ENCODE measurements around the gene UNC119B. TPM values are rescaled to one million over a fixed set of nuclear protein-coding genes. Genes with fewer than 3 reads are reported as not detected.

UNC119B gene
- total and polyA plus RNA-seq, 7 donors: 4.3 to 10.9 (median 8.2) TPM

DNA sequence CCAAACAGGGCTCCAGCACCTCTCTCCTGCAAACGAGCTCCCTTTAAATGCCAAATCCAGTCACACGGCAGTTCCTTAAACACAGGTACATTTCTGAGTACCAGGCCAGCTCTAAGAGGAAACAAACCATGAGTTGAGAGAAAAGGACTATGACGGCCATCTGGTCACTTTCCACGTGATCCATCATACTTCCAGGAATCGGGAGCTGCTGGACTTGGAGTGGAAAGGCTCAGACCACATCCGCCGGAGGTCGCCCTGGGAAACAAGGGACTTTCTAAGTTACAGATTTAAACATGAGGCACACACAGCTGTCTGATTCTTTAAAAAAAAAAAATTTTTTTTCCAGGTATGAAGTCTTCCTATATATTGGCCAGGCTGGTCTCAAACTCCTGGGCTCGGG, 54.6 kb downstream of the UNC119B start:
- TF ChIP-seq, protein P1, sequence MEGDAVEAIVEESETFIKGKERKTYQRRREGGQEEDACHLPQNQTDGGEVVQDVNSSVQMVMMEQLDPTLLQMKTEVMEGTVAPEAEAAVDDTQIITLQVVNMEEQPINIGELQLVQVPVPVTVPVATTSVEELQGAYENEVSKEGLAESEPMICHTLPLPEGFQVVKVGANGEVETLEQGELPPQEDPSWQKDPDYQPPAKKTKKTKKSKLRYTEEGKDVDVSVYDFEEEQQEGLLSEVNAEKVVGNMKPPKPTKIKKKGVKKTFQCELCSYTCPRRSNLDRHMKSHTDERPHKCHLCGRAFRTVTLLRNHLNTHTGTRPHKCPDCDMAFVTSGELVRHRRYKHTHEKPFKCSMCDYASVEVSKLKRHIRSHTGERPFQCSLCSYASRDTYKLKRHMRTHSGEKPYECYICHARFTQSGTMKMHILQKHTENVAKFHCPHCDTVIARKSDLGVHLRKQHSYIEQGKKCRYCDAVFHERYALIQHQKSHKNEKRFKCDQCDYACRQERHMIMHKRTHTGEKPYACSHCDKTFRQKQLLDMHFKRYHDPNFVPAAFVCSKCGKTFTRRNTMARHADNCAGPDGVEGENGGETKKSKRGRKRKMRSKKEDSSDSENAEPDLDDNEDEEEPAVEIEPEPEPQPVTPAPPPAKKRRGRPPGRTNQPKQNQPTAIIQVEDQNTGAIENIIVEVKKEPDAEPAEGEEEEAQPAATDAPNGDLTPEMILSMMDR (IDR thresholded peaks at IDR 0.05): no peak
- 69 to 85% (median 78%) methylated on average over 9 of the region's 9 CpGs for WGBS, 3 donors
- Histone ChIP-seq H3K4me1 (peaks cover 25% of the 10 kb centered on the region), H3K9me3 (no peaks in the 10 kb centered on the region), H3K27ac (peak overlapping the region; percentile 30), H3K4me3 (no peak overlapping the region), H3K36me3 (ENCODE audit: insufficient read depth in 1 of 2, low read depth in 1 of 2) (peaks cover 9 to 69% of the 10 kb centered on the region in 2 donors), H3K27me3 (ENCODE audit: insufficient read depth in 3 of 3, low read length in 2 of 3) (no peaks in the 10 kb centered on the region)
- DNase-seq: no peak
- no peak for ATAC-seq
- intact Hi-C loops (cut with DNase I): loop anchor here in 1 of 2 donors (10.0 kb wide), 1 partner anchor 70 kb away; no protein-coding TSS in a partner anchor

DNA sequence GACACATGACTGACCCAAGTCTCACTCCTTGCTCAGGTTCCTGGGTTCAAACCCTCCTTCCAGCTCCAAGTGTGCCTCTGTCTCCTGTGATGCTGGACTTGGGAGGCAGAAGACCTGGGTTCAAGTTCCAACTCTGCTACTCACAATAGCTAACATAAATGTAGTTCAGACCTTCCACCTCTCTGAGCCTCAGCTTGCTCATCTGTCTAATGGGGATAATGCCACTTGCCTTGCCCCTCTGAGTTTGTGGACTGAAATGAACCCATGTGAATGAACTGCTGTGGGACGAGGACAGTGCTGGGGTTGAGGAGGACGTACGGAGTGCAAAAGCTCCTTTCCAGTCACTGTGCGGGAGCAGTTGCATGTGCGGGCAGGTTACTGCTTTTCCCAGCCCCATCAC, 56.3 kb downstream of the UNC119B start:
- intact Hi-C loops (cut with DNase I): loop anchor here in 1 of 2 donors (10.0 kb wide), 1 partner anchor 68 kb away; no protein-coding TSS in a partner anchor
- Histone ChIP-seq H3K4me3 (no peak overlapping the region), H3K27me3 (ENCODE audit: insufficient read depth in 3 of 3, low read length in 2 of 3) (no peaks in the 10 kb centered on the region), H3K9me3 (no peaks in the 10 kb centered on the region), H3K27ac (no peak overlapping the region), H3K36me3 (ENCODE audit: insufficient read depth in 1 of 2, low read depth in 1 of 2) (peaks cover 9 to 79% of the 10 kb centered on the region in 2 donors), H3K4me1 (peaks cover 10% of the 10 kb centered on the region)
- TF ChIP-seq, protein P1 (IDR thresholded peaks at IDR 0.05): no peak
- DNase-seq (no peak), ATAC-seq (no peak)
- WGBS, 3 donors: 77 to 91% (median 88%) methylated on average over 5 of the region's 5 CpGs

DNA sequence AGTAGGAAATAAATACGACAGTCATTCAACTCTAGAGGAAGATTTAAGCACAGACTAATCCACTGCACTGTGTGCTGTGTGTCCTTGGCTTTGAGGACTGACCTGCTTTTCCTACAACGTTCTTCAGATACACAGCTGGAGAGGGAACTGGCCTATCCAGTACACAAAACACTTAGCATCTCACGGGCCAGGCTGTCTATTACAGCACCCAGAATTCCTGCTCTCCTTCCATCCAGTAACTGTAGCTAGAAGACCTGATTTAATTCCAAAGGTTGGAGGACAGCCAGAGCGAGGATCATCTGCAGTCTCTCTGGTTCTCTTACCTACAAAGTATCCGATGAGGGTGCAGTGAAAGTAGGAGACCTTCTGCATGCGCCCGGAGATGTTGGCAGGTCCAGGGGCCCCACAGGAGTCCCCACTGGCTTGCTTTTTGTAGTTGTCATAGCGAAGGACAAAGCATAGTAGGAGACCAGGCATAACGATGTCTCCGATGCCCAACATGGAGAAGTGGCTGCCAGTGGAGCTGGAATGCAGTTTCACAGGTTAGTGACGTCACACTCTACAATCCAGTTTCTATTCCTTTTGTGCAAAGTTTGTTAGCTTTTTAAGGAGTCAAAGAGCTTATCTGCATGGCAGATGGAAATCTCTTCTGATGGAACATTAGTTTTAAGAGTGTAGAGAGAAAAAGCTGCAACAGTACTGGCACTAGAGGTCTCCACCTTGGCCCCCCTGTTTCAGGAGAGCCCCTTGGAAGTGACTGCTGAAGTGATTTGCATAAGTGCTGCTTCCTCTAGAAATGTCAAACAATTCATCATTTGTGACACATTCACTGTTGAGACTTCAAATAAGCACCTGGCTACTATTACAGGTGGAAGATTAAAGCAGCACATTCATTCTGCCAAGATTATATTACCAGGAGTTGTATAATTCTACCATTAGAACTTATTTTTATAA, 57.1 kb downstream of the UNC119B start:
- ATAC-seq: peak in 1 of 4 donors; percentile 20
- no peaks in the 10 kb centered on the region for H3K27me3 ChIP-seq (ENCODE audit: insufficient read depth in 3 of 3, low read length in 2 of 3)
- intact Hi-C loops (cut with DNase I): loop anchor here in 1 of 2 donors (10.0 kb wide), 1 partner anchor 67 kb away; no protein-coding TSS in a partner anchor
- H3K27ac ChIP-seq: no peak overlapping the region
- H3K4me3 ChIP-seq: no peak overlapping the region
- peaks cover 2% of the 10 kb centered on the region for H3K4me1 ChIP-seq
- 67 to 81% (median 72%) methylated on average over 11 of the region's 11 CpGs for WGBS, 3 donors
- DNase-seq: no peak
- TF ChIP-seq, protein P1 (IDR thresholded peaks at IDR 0.05): no peak
- H3K9me3 ChIP-seq: no peaks in the 10 kb centered on the region
- H3K36me3 ChIP-seq (ENCODE audit: insufficient read depth in 1 of 2, low read depth in 1 of 2): peaks cover 9 to 83% of the 10 kb centered on the region in 2 donors

- H3K4me1 ChIP-seq: peaks cover 23% of the 10 kb centered on the region
- TF ChIP-seq, protein P1 (IDR thresholded peaks at IDR 0.05): no peak
- H3K4me3 ChIP-seq: no peak overlapping the region
- DNase-seq (no peak), ATAC-seq (no peak)
- no peaks in the 10 kb centered on the region for H3K27me3 ChIP-seq (ENCODE audit: insufficient read depth in 3 of 3, low read length in 2 of 3)
- intact Hi-C loops (cut with DNase I): no loop called here
- H3K9me3 ChIP-seq: no peaks in the 10 kb centered on the region
- 84 to 86% (median 84%) methylated on average over 11 of the region's 11 CpGs for WGBS, 3 donors
- no peak overlapping the region for H3K27ac ChIP-seq
- H3K36me3 ChIP-seq (ENCODE audit: insufficient read depth in 1 of 2, low read depth in 1 of 2): peaks cover 6 to 57% of the 10 kb centered on the region in 2 donors
These were observed 60.8 kb downstream of the UNC119B start for GRCh38 chr12:120771097-120771496.

Other genes with a start within 250 kb of the UNC119B start
- gene SRSF9, start 240.7 kb upstream of the UNC119B start, total RNA-seq: 10 to 100 TPM; 24.9 to 34.8 (median 33.0) TPM
- gene SRSF9, start 240.7 kb upstream of the UNC119B start, polyA plus RNA-seq: 10 to 100 TPM; 26.4 to 53.8 (median 36.1) TPM
- 100 to 1,000 TPM in 1 of 4 donors, 10 to 100 TPM in 3; 30.1 to 116 (median 68.2) TPM for gene DYNLL1, start 214.3 kb upstream of the UNC119B start, total RNA-seq
- gene DYNLL1, start 214.3 kb upstream of the UNC119B start, polyA plus RNA-seq: 100 to 1,000 TPM in 2 of 3 donors, 10 to 100 TPM in 1; 62.0 to 155 (median 144) TPM
- 10 to 100 TPM; 33.1 to 52.8 (median 45.7) TPM for gene COQ5, start 181.3 kb upstream of the UNC119B start, total RNA-seq
- 10 to 100 TPM; 53.4 to 81.4 (median 55.4) TPM for gene COQ5, start 181.3 kb upstream of the UNC119B start, polyA plus RNA-seq
- gene RNF10, start 176.1 kb upstream of the UNC119B start, total RNA-seq: 100 to 1,000 TPM; 296 to 463 (median 350) TPM
- gene RNF10, start 176.1 kb upstream of the UNC119B start, polyA plus RNA-seq: 100 to 1,000 TPM; 299 to 624 (median 302) TPM
- gene POP5, start 129.1 kb upstream of the UNC119B start, total RNA-seq: 10 to 100 TPM in 3 of 4 donors, 1 to 10 TPM in 1; 9.8 to 20.2 (median 17.0) TPM
- 10 to 100 TPM; 18.9 to 30.4 (median 27.7) TPM for gene POP5, start 129.1 kb upstream of the UNC119B start, polyA plus RNA-seq
- 1 to 10 TPM; 1.6 to 4.8 (median 2.6) TPM for gene CABP1, start 69.8 kb upstream of the UNC119B start, total RNA-seq
- gene CABP1, start 69.8 kb upstream of the UNC119B start, polyA plus RNA-seq: 1 to 10 TPM; 2.2 to 2.3 (median 2.3) TPM
- 10 to 100 TPM; 49.2 to 63.8 (median 60.9) TPM for gene MLEC, start 23.3 kb upstream of the UNC119B start, total RNA-seq
- 100 to 1,000 TPM in 1 of 3 donors, 10 to 100 TPM in 2; 30.7 to 102 (median 34.5) TPM for gene MLEC, start 23.3 kb upstream of the UNC119B start, polyA plus RNA-seq
- 100 to 1,000 TPM in 2 of 4 donors, 10 to 100 TPM in 2; 81.9 to 109 (median 102) TPM for gene ACADS, start 15.4 kb downstream of the UNC119B start, total RNA-seq
- 100 to 1,000 TPM; 106 to 120 (median 106) TPM for gene ACADS, start 15.4 kb downstream of the UNC119B start, polyA plus RNA-seq
- 10 to 100 TPM; 17.5 to 24.2 (median 19.7) TPM for gene SPPL3, start 193.9 kb downstream of the UNC119B start, total RNA-seq
- gene SPPL3, start 193.9 kb downstream of the UNC119B start, polyA plus RNA-seq: 10 to 100 TPM in 1 of 3 donors, 1 to 10 TPM in 2; 7.3 to 11.6 (median 9.2) TPM